Kidney capillary endothelial cell (primary cell): ENCODE results near the gene DCTN5.
"Not testable (repeated sequence)": the region's sequence is repeated elsewhere in the genome, so short reads cannot be mapped to it uniquely, and the experiment has no call there.

Experiments
- DNase-seq: peaks from one replicate; pipeline ENCODE4 v3.0.0-alpha.2; 2018; ENCODE audit warnings: low spot score

DCTN5 gene

DNA sequence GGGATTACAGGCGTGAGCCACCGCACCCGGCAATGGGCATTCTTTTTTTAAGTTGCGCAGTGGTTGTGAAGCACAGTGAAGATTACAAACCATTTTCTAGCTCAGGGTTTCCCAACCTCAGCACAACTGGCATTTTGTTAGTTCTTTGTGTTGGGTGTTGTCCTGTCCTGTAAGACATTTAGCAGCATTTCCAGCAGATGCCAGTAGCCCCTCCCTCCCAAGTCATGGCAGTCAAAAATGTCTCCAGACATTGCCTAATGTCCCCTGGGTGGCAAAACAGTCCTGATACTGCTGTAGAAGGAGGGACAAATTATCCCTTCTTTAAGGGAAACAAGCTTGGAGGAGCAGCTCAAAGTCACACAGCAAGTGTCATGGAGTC, 53.0 kb downstream of the DCTN5 start:
- DNase-seq: no peak

DNA sequence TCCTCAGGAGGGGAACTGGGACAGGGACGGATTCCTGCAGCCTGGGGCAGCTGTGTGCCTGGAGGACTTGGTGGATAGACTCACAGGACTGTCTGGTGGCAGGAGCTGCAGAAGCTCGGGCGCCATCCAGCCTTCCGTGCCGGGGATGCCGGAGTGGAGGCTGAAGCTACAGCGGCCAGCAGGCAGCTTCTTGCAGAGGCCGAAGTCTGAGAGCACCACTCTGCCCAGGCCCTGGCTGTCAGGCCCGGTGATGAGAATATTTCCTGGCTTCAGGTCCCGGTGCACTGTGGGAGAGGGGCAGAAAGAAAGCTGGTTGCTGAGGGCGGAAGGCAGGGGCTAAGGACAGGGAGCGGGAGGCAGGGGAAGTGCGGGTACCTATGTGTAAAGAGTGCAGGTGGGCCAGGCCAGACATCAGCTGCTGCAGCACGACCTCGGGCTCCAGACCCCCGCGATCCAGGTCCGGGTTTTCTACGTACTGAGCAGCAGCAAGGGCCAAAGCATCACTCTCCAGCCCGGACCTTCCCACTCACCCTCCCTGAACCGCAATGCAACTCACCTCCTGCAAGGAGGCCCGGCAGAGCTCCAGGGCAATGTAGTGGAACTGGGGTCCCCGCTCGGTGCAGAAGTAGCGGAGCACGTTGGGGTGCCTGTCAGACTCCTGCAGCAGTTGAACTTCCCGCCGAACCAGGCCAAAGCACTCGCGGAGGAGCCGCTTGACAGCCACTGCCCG, 53.5 kb downstream of the DCTN5 start:
- no peak for DNase-seq

DNA sequence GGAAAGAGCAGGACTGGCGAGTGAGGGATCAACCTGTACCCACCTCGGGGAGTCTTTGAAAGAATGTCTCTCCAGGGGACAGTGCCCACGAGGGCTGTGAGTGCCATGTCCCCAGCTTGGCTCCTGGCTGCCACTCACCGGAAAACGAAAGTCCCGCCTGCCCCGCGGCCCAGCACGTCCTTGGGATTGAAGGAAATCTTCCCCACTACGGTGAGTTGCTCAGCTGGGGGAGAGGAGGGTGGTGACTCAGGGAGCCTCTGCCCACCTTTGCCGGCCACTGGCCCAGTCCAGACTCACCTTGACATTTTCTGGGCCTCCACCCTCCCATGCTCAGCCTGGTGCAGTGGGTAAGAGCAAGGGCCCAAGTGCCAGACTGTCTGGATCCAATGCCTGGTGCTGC, 54.5 kb downstream of the DCTN5 start:
- DNase-seq: no peak

DNA sequence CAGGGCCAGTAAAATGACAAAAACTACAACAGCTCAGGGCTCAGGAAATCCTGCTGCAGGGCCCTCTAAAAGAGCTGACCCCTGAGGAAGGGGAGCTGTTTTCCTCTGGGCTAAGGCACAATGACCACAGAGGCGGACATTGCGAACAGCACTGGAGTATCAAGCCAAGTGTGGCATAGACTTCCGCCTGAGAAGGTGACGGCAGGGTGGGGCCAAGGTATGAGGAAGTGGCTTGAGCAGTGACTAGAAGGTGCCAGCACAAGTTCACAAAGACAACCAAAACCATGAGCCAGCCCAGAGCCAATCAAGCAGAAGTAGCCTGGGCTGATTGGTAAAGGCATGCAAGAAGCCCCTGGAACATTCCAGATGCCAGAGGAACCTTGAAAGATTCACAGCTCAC, 57.8 kb downstream of the DCTN5 start:
- no peak for DNase-seq

DNA sequence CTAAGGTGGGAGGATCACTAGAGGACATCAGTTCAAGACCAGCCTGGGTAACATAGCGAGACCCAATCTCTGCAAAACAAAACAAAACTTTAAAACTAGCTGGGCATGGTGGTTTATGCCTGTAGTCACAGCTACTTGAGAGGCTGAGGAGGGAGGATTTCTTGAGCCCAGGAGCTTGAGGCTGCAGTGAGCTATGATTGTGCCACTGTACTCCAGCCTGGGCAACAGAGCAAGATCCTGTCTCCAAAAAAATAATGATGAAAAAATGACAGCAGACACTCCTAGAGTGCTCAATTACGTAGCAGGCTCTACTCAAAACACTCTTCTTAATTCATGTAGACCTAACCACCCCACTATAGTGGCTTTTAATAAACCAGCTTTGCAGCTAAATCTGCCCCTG, 58.8 kb downstream of the DCTN5 start:
- no peak for DNase-seq

DNA sequence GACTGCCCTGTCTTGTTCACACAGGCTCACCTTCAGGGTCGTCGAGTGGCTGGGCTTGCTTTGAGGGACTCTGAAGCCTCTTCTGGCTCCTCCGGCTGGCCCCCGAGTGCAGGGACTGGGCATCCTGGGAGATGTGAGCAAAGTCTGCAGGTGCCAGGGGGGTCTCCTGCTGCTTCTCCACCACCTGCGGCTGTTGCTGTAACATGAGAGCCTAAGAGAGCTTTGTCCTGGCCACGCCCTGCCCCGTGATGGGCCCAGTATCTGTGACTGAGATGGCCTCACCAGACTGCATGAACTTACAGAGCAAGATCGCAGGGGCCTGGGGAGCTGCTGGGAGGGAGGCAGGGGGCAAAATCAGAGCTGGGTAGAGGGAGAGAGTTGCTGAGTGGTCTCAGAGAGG, 59.2 kb downstream of the DCTN5 start:
- no peak for DNase-seq

DNA sequence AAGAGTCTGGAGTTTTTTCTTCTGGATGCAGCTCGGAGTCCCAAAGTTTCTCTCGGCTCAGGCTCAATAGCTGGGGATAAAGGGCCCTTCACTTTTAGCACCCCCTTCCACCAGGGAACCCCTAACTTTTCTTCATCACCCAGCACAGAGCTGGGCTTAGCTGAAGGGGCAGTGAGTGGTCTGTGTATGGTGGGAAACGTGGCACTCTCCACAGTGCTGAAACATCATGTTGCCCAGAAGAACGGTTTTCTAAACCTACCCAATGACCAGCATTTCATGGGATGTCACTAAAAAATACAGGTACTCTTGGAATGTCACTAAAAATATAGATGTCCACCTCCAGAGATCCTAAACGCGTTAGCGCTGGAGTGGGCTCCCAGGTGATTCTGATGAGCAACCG, 59.8 kb downstream of the DCTN5 start:
- DNase-seq: no peak

DNA sequence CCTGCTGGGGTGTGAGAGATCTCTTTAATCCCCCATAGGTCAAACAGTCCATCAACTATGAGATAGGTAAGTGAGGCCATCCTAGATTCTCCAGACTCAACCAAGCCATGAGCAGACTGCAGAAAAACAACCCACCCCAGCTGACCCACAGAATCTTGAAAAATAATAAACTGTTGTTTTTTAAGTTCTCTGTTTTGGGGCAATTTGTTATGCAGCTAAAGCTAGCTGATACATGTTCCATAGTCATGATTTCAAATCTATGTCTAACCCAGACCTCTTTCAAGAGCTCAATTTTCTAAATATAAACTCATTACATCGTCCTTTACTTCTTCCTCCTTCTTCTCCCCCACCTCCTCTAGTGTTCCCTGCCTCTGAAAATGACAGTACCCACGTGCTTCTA, 61.7 kb downstream of the DCTN5 start:
- DNase-seq: no peak

DNA sequence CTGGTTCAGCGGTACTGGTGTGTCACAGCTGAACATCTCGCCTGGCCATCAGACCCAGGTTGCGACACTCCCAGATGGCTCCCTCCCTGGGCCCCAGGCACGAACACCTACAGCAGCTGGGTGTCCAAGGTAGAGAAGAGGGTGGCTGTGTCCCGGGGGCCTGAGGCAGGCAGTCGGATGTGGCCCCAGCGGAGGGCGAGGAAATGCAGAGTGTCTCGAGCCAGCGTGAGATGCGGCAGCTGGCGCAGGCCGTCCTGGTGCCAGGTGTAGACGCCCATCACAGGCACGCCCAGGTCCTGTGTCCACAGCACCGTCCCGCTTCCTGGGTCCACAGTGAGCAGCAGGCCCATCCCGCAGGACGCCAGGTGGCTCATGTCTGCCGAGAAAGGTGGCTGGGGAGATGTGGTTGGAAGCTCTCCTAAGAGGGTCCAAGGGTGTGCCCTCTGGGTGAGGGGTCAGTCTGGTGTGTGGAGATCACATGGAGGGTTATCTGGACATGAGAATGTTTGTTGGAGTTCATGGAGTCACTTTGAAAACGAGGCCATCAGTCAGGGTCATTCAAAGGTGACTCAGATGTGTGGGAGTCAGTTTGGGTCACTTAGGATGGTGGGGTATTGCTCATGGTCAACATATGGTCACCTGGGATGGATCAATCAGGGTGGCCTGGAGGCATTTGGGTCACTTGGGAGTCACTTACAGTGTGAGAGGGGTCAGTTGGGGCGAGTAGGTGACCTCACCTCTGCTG, 63.7 kb downstream of the DCTN5 start:
- no peak for DNase-seq

DNA sequence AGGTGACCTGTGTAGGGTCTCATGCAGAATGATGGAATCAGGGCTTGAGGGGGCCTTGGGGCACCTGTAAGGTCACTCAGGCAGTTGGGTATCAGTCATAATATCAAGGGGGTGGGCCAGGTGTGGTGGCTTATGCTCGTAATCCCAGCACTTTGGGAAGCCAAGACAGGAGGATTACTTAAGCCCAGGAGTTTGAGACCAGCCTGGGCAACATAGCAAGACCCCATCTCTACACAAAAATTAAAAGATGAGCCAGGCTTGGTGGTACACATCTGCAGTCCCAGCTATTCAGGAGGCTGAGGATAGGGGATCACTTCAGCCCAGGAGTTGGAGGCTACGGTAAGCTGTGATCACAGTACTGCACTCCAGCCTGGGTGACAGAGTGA, 64.2 kb downstream of the DCTN5 start:
- DNase-seq: no peak

DNA sequence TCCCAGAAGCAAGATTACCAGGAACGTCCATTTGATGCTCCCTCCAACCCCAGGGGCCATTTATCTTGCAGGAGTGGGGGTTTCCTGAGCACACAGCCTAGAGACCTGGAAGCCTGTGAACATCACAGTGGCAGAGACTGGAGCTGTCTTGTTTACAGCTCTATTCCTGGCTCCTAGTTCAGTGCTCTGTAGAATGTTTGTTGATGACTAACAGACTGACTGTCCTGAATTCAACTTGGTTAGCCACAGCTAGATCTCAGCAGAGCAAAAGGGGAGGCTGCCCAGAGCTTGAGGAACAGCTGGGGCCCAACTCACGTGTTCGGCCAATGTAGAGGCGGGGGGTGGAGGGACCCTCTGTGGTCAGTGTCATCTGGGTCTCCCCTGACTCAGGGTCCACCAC, 65.2 kb downstream of the DCTN5 start:
- DNase-seq: no peak

DNA sequence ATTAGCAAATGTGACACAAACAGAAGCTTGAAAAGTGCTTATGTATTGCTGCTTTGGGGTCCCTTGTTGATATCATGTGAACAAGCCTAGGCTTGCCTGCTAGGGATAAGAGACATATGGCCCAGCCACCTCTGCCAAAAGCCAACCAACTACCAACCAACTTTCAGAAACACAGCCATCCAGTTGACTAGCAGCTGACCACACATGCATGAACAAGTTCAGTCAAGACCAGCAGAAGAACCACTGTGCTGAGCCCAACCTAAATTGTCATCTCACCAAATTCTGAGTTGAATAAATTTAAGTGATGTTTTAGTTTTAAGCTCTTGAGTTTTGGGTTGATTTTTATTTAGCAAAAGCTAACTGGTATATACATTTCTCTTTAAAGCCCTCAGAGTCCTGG, 68.3 kb downstream of the DCTN5 start:
- DNase-seq: no peak

DNA sequence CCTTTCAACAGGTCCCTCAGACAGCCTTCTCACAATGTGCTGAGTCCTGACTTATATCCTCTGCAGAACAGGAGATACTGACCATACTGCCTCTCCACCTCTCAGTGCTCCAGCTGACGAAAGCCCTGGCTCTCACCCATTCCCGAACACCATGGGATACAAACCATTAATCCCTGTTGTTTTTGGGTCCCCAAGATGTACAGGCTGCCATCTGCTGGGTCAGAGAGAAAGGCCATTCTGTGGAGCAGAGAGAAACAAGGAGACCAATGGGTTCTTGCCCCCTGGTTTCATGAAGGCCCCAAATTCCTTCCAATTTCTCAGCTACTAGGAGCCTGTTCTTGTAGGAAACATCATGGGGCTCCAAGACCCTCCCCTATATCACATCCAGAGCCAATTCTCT, 68.7 kb downstream of the DCTN5 start:
- no peak for DNase-seq

DNA sequence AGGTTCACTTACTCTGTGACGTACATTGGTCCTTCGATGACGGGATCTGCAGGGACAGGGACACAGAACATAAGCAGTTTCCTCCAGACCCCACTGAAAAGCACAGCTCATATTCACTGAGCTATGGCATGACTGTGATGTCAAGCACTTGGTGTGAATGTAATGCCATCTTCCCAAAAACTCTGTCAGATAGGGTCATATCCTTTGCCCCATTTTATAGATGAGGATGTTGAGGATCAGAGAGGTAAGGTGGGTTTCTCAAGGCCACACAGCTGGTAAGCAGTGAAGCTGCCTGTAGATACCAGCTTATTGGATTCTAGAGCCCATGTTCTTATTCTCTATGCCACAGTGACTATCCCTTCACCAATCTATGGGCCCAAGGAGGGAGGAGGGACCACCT, 69.2 kb downstream of the DCTN5 start:
- no peak for DNase-seq

DNA sequence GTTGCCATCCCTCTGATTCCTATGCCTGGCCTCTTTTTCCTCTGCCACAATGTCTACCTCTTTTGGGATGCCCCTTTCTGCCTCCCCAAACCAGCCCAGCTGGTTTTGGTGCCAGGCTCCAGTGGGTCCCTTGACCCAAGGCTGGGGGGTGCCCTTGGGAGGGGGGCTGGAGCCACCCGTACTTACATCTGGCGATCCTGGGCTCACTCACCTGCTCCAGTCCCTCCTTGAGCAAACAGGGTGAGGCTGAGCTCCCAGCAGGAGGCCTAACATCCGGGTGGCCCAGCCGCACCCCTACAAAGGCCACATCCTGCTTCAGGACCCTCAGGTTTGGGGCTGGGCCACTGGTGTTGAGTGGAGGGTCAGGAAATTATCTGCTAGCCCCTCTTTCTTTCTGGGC, 70.5 kb downstream of the DCTN5 start:
- DNase-seq: no peak

DNA sequence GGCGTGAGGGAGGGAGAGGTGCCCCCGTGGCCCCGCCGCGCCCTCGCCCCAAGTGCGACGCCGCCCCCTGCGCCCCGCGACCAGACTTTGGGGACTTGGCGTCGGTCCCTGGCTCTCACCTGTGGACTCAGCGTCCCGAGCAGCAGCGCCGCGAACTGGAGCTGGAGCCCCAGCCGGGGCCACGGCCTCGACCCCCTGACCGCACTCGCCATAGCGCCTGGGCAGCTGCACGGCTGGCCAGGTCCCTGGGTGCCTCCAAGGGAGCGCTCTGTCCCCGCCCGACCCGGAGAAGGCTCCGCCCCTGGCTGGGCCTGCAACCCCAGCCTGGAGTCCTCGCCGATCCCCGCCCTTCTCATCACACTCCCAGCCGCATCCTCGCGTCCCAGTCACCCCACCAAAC, 71.7 kb downstream of the DCTN5 start, which contains the start of gene ERN2:
TSS of gene ERN2 (minus strand) at position 247 of the 400 bp plus-strand sequence. CDS start at position 212, 35 bp downstream.
- DNase-seq: no peak

DNA sequence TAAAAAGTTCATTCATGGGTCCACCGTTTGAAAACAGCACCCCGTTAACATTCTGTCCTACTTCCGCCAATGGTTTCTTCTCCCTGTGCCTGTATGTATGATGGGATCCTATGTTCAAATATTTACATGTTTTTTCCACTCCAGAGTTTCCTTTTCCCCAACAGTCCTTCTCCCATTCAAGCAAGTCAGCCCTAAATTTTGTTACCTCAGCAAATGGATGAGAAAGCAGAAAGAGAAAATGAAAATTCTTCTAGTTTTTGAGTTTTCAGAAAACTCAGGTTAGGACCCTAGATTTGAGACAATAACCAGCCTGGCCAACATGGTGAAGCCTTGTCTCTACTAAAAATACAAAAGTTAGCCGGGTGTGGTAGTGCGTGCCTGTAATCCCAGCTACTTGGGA, 75.2 kb downstream of the DCTN5 start:
- no peak for DNase-seq

DNA sequence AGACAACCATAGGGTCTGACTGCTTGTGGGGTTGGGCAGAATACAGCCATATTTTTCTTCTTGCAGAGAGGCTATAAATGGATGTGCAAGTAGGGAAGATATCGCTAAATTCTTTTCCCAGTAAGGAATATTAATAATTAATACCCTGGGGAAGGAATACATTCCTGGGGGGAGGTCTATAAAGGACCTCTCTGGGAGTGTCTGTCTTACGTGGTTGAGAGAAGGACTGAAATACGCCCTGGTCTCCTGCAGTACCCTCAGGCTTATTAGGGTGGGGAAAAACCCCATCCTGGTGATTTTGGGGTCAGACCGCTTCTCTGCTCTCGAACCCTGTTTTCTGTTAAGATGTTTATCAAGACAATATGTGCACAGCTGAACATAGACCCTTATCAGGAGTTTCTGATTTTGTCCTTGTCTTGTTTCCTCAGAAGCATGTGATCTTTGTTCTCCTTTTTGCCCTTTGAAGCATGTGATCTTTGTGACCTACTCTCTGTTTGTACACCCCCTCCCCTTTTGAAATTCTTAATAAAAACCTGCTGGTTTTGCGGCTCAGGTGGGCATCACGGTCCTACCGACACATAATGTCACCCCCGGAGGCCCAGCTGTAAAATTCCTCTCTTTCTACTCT, 81.5 kb downstream of the DCTN5 start:
- DNase-seq: not testable (repeated sequence)

DNA sequence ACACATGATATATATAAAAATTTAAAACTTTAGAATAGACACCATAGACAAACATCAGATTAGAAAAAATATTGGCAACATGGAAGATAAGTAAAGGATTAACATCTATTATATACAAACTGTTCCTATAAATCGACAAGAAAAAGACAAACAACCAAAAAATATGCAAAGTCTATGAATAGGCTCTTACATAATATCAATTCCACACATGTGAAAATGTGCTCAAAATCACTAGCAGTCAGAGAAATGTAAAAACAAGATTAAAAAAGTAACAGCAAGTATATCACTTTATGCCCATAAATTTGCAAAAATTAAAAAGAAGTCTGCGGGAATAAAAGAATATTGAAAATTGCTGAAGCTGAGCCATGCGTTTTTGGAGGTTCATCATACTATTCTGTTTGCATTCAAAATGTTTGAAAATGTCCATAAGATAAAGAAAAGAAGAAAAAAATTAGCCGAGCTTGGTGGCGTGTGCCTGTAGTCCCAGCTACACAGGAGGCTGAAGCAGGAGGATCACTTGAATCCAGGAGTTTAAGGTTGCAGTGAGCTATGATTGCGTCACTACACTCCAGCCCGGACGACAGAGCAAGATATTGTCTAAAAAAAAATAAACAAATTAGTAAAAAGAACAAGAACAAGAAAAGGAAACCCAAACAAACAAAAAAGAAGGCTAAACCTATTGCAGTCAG, 83.0 kb downstream of the DCTN5 start:
- DNase-seq: no peak

DNA sequence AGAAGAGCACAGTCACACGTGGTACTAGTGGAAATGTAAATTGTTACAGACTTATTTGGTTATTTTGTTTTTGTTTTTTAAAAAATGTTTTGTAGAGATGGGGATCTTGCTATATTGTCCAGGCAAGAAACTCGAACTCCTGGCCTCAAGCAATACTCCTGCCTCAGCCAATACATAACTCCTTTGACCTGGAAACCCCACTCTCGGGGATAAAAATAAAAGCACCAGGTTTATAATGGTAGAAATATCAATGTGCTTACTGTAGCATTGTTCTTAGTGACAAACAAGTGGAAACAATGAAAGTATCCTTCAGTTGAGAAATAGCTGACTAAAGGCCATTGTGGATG, 83.5 kb downstream of the DCTN5 start:
- no peak for DNase-seq

DNA sequence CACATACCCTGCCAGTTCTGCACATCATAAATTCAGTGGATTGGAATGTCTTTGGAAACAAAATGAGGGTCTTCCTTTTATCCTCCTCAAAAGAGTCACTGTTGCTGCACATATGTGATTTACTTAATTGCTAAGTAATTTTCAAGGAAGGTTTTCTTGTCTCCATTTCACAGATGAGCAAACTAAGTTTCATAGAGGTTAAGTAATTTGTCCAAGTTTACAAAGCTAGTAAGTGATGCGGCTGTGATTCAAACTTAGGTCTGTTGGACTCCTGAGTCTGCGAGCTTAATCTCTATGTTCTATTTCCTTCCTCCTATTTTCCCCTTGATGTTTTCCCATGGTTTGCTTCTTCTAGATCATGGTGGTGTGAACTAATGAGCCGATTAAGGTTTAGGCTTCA, 85.4 kb downstream of the DCTN5 start:
- DNase-seq: no peak
